ENCODE data around the gene DLL4.

DLL4 gene

DNA sequence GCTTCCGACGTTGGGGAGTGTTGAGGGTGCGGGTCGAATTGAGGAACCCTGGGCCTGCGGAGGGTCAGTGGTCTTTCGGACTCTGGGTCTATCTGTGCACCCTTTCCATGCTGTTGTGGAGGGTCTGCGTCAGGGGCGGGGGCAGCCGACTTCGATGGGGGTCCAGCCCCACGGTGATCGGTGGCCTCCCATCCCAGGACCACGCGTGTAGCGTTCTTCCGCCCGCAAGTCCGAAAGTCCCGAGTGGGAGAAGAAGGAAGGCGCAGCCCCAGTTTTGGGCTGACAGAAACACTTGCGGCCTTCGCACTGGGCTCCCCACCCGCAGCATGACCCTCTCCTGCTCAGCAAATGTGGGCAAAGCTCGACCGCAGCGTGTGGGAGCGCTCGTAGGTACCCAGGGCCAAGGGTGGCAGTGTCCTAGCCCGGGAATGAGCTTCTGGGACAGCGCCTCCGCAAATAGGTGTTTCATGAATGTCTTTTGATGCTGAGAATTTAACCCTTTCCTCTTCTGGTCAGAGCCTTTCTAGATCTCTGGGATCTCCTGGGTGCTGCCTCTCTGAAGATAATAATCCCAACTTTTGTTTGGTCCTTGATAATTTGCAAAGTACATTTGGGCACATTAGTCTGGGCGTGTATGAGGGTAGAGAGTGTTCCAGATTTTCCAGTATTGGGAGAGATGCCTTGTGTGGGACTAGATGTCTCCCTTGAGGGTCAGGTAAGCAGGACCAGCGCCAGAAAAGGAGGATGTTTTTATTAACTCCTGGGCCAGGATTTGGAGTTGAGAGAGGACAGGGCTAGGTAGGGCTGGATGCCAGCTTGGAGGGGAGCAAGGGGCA lies 2.3 kb upstream of the DLL4 start:
- peak; percentile 35 for DNase-seq (ENCODE audit: low spot score)

- no peak for DNase-seq (ENCODE audit: low spot score)
Observed at GRCh38 chr15:40927495-40927872, 1.7 kb upstream of the DLL4 start.

DNA sequence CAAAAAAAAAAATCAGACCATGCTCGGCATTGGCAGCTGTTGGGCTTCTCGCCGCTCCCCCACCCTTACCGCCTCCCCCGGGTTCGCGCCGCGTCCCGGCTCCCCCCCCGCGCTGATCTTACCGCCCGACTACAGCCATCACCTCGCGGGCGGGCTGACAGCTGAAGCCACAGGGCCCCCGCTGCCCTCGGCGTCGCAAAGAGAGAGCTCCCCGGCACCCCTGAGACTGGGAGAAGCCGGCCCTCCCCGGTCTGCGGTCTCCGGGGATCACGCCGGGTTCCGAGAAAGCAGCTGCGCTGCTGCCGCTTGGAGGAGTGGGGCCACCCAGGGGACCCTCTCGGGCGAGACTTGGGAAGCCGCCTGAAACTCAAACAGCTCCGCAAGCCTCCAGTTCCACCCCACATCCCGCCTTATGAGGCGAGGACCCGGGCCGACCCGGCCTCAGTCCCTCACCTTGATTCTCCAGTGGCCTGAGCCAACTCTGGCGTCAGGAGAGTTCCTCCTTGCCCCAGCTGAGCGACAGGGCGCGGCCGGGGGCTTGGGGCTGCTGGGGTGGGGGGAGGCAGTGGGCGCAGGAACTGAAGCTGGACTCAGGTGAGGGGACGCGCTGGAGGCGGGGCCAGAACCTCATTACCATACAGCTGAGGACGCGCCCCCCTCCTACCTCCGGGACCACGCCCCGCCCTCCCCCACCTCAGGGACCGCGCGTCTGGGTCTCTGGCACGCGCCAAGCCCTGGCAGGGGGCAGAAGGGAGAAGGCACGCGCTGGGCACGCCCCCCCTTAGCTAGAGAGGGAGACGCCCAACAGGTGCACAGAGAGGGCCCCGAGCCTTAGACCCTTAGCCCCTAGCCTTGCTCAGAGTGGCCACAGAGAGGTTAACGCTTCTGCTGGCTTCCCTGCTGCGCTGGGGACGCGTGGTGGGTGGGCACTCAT lies 1.0 kb upstream of the DLL4 start:
- DNase-seq (ENCODE audit: low spot score) = no peak

- peak; percentile 36 for DNase-seq (ENCODE audit: low spot score)
Observed at GRCh38 chr15:40929660-40930429, 705 bp downstream of the DLL4 start.

- DNase-seq (ENCODE audit: low spot score) = peak; percentile 63
Observed at GRCh38 chr15:40930430-40931299, 1.5 kb downstream of the DLL4 start.

DNA sequence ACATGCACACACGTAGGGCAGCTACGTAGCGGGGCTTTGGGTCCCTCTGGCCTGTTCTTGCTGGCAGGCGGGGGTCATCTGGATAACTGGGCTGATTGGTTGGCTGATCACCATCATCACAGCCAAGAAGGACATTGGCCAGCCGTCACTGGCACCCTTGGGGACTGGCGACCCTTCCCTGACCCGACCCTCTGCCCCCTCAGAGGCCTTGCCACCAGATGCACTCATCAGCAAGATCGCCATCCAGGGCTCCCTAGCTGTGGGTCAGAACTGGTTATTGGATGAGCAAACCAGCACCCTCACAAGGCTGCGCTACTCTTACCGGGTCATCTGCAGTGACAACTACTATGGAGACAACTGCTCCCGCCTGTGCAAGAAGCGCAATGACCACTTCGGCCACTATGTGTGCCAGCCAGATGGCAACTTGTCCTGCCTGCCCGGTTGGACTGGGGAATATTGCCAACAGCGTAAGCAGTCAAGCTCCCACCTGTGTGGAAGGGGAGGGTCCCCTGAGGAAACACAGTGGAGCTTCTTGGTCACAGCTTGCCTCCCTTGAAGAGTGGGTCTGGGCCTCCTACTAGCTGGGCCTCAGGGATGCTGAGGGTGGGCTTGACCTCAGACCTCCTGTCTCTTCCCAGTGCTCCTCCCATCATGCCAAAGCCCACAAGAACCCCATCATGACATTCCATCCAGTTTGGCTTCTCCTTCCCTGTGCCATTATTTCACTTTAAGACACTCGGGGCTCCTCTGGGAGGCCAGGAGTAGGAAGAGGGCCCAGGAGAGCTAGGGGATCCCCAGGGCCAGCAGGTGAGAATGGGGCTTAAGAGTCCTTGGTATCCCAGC lies 2.4 kb downstream of the DLL4 start:
- DNase-seq (ENCODE audit: low spot score) = peak; percentile 56

- DNase-seq (ENCODE audit: low spot score) = peak; percentile 29
Observed at GRCh38 chr15:40932156-40932555, 3.0 kb downstream of the DLL4 start.

GRCh38 chr15:40932649-40933516 lies 3.7 kb downstream of the DLL4 start:
- DNase-seq (ENCODE audit: low spot score) = no peak

DNA sequence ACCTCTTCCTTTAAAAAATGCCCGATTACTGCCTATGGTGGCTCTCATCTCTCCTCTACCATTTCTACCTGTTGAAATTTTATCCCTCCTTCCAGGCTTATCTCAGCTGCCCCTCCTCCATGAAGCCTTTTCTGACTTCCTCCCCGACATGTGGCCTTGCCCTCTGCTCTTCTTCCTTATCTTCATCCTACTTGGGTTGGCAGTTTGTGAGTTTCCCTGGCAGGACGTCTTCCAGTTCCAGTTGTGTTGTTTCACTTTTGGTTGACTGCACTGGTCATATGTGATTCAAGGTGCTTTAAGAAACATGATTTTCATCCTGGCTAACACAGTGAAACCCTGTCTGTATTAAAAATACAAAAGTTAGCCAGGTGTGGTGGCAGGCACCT lies 4.4 kb downstream of the DLL4 start:
- DNase-seq (ENCODE audit: low spot score) = no peak

DNA sequence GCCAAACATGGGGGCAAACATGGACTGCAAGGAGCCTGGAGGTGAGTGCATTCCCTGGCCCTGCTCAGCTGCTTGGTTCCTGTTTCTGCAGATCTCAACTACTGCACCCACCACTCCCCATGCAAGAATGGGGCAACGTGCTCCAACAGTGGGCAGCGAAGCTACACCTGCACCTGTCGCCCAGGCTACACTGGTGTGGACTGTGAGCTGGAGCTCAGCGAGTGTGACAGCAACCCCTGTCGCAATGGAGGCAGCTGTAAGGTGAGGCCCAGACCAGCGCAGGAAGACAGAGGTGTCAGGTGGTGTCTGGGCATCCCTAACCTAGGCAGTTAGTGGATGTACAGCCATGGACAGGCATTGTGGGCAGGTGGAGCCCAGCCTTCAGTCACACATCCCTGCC lies 5.3 kb downstream of the DLL4 start:
- DNase-seq (ENCODE audit: low spot score) = no peak

DNA sequence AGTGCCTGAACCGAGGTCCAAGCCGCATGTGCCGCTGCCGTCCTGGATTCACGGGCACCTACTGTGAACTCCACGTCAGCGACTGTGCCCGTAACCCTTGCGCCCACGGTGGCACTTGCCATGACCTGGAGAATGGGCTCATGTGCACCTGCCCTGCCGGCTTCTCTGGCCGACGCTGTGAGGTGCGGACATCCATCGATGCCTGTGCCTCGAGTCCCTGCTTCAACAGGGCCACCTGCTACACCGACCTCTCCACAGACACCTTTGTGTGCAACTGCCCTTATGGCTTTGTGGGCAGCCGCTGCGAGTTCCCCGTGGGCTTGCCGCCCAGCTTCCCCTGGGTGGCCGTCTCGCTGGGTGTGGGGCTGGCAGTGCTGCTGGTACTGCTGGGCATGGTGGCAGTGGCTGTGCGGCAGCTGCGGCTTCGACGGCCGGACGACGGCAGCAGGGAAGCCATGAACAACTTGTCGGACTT lies 7.1 kb downstream of the DLL4 start:
- no peak for DNase-seq (ENCODE audit: low spot score)

- no peak for DNase-seq (ENCODE audit: low spot score)
Observed at GRCh38 chr15:40936709-40937666, 7.8 kb downstream of the DLL4 start.

- peak; percentile 54 for DNase-seq (ENCODE audit: low spot score)
Observed at GRCh38 chr15:40937762-40938535, 8.8 kb downstream of the DLL4 start.

- no peak for DNase-seq (ENCODE audit: low spot score)
Observed at GRCh38 chr15:40938536-40938870, 9.4 kb downstream of the DLL4 start.

- peak; percentile 23 for DNase-seq (ENCODE audit: low spot score)
Observed at GRCh38 chr15:40940296-40940801, 11.2 kb downstream of the DLL4 start.

GRCh38 chr15:40941068-40941527 lies 12.0 kb downstream of the DLL4 start:
- DNase-seq (ENCODE audit: low spot score) = no peak

Measured in cerebellar cortex (tissue), 1 donor.